HepG2 (cell line): ENCODE results near the gene ZC3H4. TPM values are rescaled to one million over a fixed set of nuclear protein-coding genes. Genes with fewer than 3 reads are reported as not detected.

Experiments used
- ARID2 ChIP-seq: sonication (generic); formaldehyde crosslinking; IDR thresholded peaks from 2 replicates; pipeline ENCODE4 v1.8.1; 2022; ENCODE audit warnings: mild to moderate bottlenecking, missing genetic modification reagents, borderline replicate concordance
- FOSL1 ChIP-seq: sonication (generic); formaldehyde crosslinking; IDR thresholded peaks from 2 replicates; pipeline ENCODE4 v1.9.0; 2021; ENCODE audit warnings: missing genetic modification reagents, borderline replicate concordance
- FOXK1 ChIP-seq: sonication (generic); formaldehyde crosslinking; IDR thresholded peaks from 2 replicates; pipeline ENCODE4 v1.4.0; 2020; ENCODE audit warnings: low read depth, missing genetic modification reagents, borderline replicate concordance
- HNRNPL ChIP-seq: fragments of 200-400 bp; formaldehyde crosslinking; IDR thresholded peaks from 2 replicates; pipeline ENCODE4 v1.6.1; 2017; ENCODE audit warnings: mild to moderate bottlenecking, low read depth, low read length
- IRF2 ChIP-seq: IDR thresholded peaks from 2 replicates; pipeline ENCODE4 v1.6.1; 2018; ENCODE audit warnings: missing genetic modification reagents, missing compliant biosample characterization
- KAT2B ChIP-seq: fragments of 150-350 bp; IDR thresholded peaks from 2 replicates; pipeline ENCODE4 v1.6.1; 2014; ENCODE audit warnings: low read depth, low read length, borderline replicate concordance
- MAFK ChIP-seq, 2 experiments: IDR thresholded peaks in 1 of 2; conservative IDR thresholded peaks in 1 of 2; 2 replicates each; pipeline ENCODE4 v1.6.1; 2011; ENCODE audit warnings: improper control_type of control experiment in 2 of 2, low read length in 2 of 2
- NFYB ChIP-seq: sonication (generic); formaldehyde crosslinking; IDR thresholded peaks from 2 replicates; pipeline ENCODE4 v1.4.0; 2020; ENCODE audit warnings: missing genetic modification reagents
- RARG ChIP-seq: sonication (generic); formaldehyde crosslinking; IDR thresholded peaks from 2 replicates; pipeline ENCODE4 v1.4.0; 2020; ENCODE audit warnings: low read depth, mild to moderate bottlenecking, missing genetic modification reagents
- RFXANK ChIP-seq: IDR thresholded peaks from 2 replicates; pipeline ENCODE4 v1.6.1; 2016
- SMAD1 ChIP-seq: sonication (generic); formaldehyde crosslinking; IDR thresholded peaks from 2 replicates; pipeline ENCODE4 v1.4.0; 2020; ENCODE audit warnings: missing genetic modification reagents, low read depth, mild to moderate bottlenecking, borderline replicate concordance
- ZMAT3 ChIP-seq: sonication (generic); formaldehyde crosslinking; conservative IDR thresholded peaks from 2 replicates; pipeline ENCODE4 v1.7.0; 2021; ENCODE audit warnings: missing genetic modification reagents
- ZNF772 ChIP-seq: sonication (generic); formaldehyde crosslinking; IDR thresholded peaks from 2 replicates; pipeline ENCODE4 v1.5.0; 2020; ENCODE audit warnings: mild to moderate bottlenecking, missing genetic modification reagents
- ZNF773 ChIP-seq: sonication (generic); formaldehyde crosslinking; IDR thresholded peaks from 2 replicates; pipeline ENCODE4 v1.4.0; 2020; ENCODE audit warnings: missing genetic modification reagents, borderline replicate concordance
- ZNF883 ChIP-seq: sonication (generic); formaldehyde crosslinking; IDR thresholded peaks from 2 replicates; pipeline ENCODE4 v1.5.1; 2020; ENCODE audit warnings: mild to moderate bottlenecking, missing genetic modification reagents; ENCODE audit errors: not compliant biosample characterization
- polyA plus RNA-seq, 8 experiments: library from polyadenylated mRNA; depleted of rRNA in 3 of 8; stranded (reverse) in 7 of 8; unstranded in 1 of 8; fragments of >200 nt; fragmentation: Illumina TruSeq in 4 of 8; extraction: Trizol in 4 of 8; gene quantifications; 2 replicates each; pipeline versions ENCODE4 v1.2.1 to v1.2.3, GENCODE V29; 2011 to 2016; ENCODE audit warnings: low read depth in 4 of 8, missing spikeins in 1 of 8, mixed read lengths in 1 of 8; ENCODE audit not compliant: insufficient read depth in 1 of 8
- total RNA-seq, 5 experiments: library from RNA; depleted of rRNA; stranded (reverse); fragments of >200 nt; fragmentation: Illumina TruSeq; extraction: Trizol; gene quantifications; 2 replicates each; pipeline ENCODE4 v1.2.3, GENCODE V29; 2016; ENCODE audit warnings: low read depth in 1 of 5
- TF ChIP-seq, protein P1 (sequence below): IDR thresholded peaks from 2 replicates; pipeline ENCODE4 v1.6.1; 2018; ENCODE audit warnings: missing genetic modification reagents
- TF ChIP-seq, protein P2 (sequence below): sonication (generic); formaldehyde crosslinking; IDR thresholded peaks from 2 replicates; pipeline ENCODE4 v1.4.0; 2020; ENCODE audit warnings: mild to moderate bottlenecking, low read depth, missing genetic modification reagents
- TF ChIP-seq, protein P3 (sequence below): sonication (generic); formaldehyde crosslinking; IDR thresholded peaks from 2 replicates; pipeline ENCODE4 v1.8.1; 2023; ENCODE audit warnings: mild to moderate bottlenecking, moderate library complexity, missing genetic modification reagents
- TF ChIP-seq, protein P4 (sequence below), 2 experiments: sonication (generic) in 1 of 2; formaldehyde crosslinking in 1 of 2; IDR thresholded peaks; 2 replicates each; pipeline versions ENCODE4 v1.4.0 to v1.6.1; 2016 to 2020; ENCODE audit warnings: borderline replicate concordance in 1 of 2, low read depth in 1 of 2, mild to moderate bottlenecking in 1 of 2, missing genetic modification reagents in 1 of 2
- TF ChIP-seq, protein P5 (sequence below): sonication (generic); formaldehyde crosslinking; IDR thresholded peaks from 2 replicates; pipeline ENCODE4 v1.5.0; 2020; ENCODE audit warnings: missing genetic modification reagents

The ZC3H4 gene
- total and polyA plus RNA-seq, 2 of the 13 experiments (the other 11 are each of a cell fraction or from before 2014, with no cell fraction given): 1.8 to 10.7 TPM

DNA sequence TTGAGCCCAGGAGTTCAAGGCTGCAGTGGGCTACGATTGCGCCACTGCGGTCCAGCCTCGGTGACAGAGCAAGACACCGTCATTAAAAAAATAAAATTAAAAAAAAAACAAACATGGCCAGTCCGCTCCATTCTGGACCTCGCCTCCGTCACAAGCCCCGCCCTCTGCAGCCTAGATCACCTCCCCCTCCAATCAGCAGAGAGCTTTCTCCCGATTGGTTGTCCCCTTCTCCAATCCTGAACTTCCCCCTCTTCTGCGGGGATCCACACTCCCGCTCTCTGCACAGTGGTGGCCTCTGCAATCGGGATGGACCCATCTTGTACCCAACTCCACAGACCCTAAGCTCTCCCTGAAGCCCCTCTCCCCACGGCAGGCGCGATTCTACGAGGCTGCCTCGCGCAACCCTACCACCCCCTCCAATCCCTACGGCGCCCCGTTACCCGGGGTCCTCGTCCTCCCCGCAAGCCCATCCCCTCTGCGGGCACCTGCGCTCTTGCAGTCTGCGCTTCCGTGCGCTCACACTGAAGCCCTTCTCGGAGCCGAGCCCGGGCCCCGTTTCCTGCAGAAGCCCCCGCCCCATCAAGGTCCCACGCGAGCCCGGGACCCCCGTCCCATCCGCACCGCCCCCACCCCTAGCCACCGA lies 65.7 kb downstream of the ZC3H4 start (continued):
- TF ChIP-seq, protein P1, sequence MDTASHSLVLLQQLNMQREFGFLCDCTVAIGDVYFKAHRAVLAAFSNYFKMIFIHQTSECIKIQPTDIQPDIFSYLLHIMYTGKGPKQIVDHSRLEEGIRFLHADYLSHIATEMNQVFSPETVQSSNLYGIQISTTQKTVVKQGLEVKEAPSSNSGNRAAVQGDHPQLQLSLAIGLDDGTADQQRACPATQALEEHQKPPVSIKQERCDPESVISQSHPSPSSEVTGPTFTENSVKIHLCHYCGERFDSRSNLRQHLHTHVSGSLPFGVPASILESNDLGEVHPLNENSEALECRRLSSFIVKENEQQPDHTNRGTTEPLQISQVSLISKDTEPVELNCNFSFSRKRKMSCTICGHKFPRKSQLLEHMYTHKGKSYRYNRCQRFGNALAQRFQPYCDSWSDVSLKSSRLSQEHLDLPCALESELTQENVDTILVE (CRISPR knock-in tag): no peak
- no peak for TF ChIP-seq ZNF773 (CRISPR knock-in tag)
- TF ChIP-seq FOXK1 (CRISPR knock-in tag): no peak
- TF ChIP-seq ZMAT3: no peak
- peak; percentile 84 for TF ChIP-seq NFYB (CRISPR knock-in tag)
- no peak for TF ChIP-seq IRF2 (CRISPR knock-in tag)
- no peak for TF ChIP-seq ZNF772 (CRISPR knock-in tag)
- TF ChIP-seq, protein P2, sequence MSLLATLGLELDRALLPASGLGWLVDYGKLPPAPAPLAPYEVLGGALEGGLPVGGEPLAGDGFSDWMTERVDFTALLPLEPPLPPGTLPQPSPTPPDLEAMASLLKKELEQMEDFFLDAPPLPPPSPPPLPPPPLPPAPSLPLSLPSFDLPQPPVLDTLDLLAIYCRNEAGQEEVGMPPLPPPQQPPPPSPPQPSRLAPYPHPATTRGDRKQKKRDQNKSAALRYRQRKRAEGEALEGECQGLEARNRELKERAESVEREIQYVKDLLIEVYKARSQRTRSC (CRISPR knock-in tag): no peak
- no peak for TF ChIP-seq HNRNPL
- no peak for TF ChIP-seq KAT2B
- TF ChIP-seq ARID2 (CRISPR knock-in tag): no peak
- peak; percentile 28 for TF ChIP-seq ZNF883
- TF ChIP-seq, protein P3, sequence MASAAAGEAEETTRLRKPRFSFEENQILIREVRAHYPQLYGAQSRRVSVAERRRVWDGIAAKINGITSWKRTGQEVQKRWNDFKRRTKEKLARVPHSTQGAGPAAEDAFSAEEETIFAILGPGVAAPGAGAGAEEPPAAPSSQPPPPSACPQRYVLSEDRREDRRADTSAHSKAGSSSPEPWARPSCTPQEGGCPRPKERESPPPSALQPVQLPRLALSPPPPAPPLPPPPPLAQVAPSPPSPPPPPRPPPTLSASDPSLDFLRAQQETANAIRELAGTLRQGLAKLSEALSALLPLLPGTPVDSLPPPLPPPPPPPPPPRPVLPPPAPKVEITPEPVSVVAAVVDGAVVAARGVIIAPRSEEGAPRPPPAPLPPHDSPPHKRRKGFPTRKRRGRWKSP (CRISPR knock-in tag): no peak
- TF ChIP-seq FOSL1 (CRISPR knock-in tag): no peak
- TF ChIP-seq RARG: no peak
- no peak for TF ChIP-seq RFXANK (CRISPR knock-in tag)
- TF ChIP-seq, protein P4, sequence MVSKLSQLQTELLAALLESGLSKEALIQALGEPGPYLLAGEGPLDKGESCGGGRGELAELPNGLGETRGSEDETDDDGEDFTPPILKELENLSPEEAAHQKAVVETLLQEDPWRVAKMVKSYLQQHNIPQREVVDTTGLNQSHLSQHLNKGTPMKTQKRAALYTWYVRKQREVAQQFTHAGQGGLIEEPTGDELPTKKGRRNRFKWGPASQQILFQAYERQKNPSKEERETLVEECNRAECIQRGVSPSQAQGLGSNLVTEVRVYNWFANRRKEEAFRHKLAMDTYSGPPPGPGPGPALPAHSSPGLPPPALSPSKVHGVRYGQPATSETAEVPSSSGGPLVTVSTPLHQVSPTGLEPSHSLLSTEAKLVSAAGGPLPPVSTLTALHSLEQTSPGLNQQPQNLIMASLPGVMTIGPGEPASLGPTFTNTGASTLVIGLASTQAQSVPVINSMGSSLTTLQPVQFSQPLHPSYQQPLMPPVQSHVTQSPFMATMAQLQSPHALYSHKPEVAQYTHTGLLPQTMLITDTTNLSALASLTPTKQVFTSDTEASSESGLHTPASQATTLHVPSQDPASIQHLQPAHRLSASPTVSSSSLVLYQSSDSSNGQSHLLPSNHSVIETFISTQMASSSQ (IDR thresholded peaks at IDR 0.05; ENCODE audit: low read depth): no peak
- TF ChIP-seq, protein P4 (CRISPR knock-in tag; IDR thresholded peaks at IDR 0.05; ENCODE audit: borderline replicate concordance): no peak
- TF ChIP-seq SMAD1 (CRISPR knock-in tag): no peak
- TF ChIP-seq MAFK (conservative IDR thresholded peaks at IDR 0.05 in 1 of 2, IDR thresholded peaks at IDR 0.05 in 1 of 2; ENCODE audit: low read length in 2 of 2): no peak
- TF ChIP-seq, protein P5, sequence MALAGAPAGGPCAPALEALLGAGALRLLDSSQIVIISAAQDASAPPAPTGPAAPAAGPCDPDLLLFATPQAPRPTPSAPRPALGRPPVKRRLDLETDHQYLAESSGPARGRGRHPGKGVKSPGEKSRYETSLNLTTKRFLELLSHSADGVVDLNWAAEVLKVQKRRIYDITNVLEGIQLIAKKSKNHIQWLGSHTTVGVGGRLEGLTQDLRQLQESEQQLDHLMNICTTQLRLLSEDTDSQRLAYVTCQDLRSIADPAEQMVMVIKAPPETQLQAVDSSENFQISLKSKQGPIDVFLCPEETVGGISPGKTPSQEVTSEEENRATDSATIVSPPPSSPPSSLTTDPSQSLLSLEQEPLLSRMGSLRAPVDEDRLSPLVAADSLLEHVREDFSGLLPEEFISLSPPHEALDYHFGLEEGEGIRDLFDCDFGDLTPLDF: no peak
